Measurements from ENCODE around the gene FAM169A.
A peak's percentile ranks its signal among the peaks of the same experiment; 100 is the strongest.
"Not testable (repeated sequence)": the region's sequence is repeated elsewhere in the genome, so short reads cannot be mapped to it uniquely, and the experiment has no call there.

Gene FAM169A, protein sequence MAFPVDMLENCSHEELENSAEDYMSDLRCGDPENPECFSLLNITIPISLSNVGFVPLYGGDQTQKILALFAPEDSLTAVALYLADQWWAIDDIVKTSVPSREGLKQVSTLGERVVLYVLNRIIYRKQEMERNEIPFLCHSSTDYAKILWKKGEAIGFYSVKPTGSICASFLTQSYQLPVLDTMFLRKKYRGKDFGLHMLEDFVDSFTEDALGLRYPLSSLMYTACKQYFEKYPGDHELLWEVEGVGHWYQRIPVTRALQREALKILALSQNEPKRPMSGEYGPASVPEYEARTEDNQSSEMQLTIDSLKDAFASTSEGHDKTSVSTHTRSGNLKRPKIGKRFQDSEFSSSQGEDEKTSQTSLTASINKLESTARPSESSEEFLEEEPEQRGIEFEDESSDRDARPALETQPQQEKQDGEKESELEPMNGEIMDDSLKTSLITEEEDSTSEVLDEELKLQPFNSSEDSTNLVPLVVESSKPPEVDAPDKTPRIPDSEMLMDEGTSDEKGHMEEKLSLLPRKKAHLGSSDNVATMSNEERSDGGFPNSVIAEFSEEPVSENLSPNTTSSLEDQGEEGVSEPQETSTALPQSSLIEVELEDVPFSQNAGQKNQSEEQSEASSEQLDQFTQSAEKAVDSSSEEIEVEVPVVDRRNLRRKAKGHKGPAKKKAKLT

DNA sequence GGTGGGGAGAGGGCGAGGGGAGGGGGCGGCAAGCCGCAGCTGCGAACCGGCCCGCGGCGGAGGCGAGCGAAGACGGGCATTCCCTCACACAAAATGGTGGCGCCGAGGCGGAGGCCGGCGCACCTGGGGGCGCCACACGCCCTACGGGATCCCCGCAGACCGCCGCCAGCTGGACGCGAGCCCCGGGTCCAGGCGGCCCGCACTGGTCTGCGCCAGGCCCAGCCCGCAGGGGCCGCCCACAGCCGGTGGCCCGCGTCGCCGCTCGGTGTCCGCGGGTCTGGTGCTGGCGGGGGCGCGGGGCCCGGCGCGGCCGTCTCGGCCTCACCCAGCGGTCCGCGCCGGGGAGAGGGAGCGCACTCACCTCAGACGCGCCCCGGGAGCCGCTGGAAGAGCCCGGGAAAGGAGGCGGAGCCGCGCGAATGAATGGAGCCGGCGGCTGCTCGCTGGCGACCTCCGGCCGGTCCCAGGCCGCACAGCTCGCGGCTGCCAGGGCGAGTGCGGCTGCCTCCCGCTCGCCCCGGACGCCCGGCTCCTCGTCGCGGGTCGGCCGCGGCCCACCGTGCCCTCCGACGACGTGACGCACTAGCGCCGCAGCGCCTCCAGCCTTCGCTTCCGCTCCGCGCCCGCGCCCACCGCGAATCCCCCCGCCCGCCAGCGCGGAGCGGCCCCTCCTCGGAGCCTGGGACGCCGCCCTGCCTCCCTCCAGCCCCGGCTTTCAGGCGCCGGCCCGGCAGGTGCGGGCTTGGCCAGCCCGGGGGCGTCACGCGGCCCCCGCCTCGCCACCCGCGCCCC lies at the start of gene FAM169A:
Gene FAM169A, minus strand, starts transcription at position 584 of the 792 bp plus-strand sequence. CDS start 24,711 bp downstream, outside the sequence.
- Histone ChIP-seq H3K4me1 (ENCODE audit: control insufficient read depth, insufficient read depth, low read length) (no peaks in the 10 kb centered on the region), H3K27me3 (replicated peaks; ENCODE audit: control insufficient read depth, insufficient read depth, low read length) (peaks cover 16% of the 10 kb centered on the region), H3K9ac (ENCODE audit: low read length) (peak within 1 kb of the TSS; percentile 15), H3K36me3 (ENCODE audit: control insufficient read depth, insufficient read depth, low read length, severe bottlenecking) (no peaks in the 10 kb centered on the region), H3K4me3 (ENCODE audit: low read length) (peak within 1 kb of the TSS; percentile 74), H3K9me3 (ENCODE audit: control insufficient read depth, low read length) (no peaks in the 10 kb centered on the region)
- DNase-seq (ENCODE audit: low read depth) = peak; percentile 72

DNA sequence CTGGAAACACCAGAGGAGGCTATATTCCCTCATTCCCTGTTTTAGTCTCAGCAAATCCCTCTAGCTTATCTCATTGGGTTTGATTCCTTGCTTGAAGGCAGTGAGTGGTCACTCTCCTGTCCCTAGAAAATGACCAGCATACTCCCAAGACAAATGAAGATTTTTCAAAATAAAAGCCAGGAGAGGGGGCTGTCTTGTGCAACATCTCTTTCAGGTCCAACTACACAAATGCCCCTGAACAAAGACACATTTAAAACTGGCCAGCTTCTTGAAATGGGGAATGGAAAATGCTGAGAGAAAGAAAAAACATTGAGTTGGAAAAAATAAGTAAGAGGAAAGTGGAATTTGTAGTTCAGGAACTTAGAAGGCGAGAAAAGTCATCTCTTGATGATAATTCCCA lies 49.3 kb upstream of the FAM169A start:
- Histone ChIP-seq H3K36me3 (ENCODE audit: control insufficient read depth, insufficient read depth, low read length, severe bottlenecking) (no peaks in the 10 kb centered on the region), H3K9me3 (ENCODE audit: control insufficient read depth, low read length) (no peaks in the 10 kb centered on the region), H3K4me3 (ENCODE audit: low read length) (no peak overlapping the region), H3K4me1 (ENCODE audit: control insufficient read depth, insufficient read depth, low read length) (no peaks in the 10 kb centered on the region), H3K27me3 (replicated peaks; ENCODE audit: control insufficient read depth, insufficient read depth, low read length) (peaks cover 7% of the 10 kb centered on the region), H3K9ac (ENCODE audit: low read length) (no peak overlapping the region)
- no peak for DNase-seq (ENCODE audit: low read depth)

DNA sequence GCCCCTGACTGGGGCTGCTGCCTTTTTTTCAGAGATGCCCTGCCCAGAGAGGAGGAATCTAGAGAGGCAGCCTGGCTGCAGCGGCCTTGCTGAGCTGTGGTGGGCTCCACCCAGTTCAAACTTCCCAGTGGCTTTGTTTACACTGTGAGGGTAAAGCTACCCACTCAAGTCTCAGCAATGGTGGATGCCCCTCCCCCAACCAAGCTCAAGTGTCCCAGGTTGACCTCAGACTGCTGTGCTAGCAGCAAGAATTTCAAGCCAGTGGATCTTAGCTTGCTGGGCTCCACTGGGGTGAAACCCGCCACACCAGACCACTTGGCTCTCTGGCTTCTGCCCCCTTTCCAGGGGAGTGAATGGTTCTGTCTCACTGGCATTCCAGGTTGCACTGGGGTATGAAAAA lies 45.2 kb upstream of the FAM169A start:
- not testable (repeated sequence) for H3K9ac ChIP-seq (ENCODE audit: low read length); H3K4me1 ChIP-seq (ENCODE audit: control insufficient read depth, insufficient read depth, low read length); H3K27me3 ChIP-seq (replicated peaks; ENCODE audit: control insufficient read depth, insufficient read depth, low read length); DNase-seq (ENCODE audit: low read depth); H3K36me3 ChIP-seq (ENCODE audit: control insufficient read depth, insufficient read depth, low read length, severe bottlenecking); H3K9me3 ChIP-seq (ENCODE audit: control insufficient read depth, low read length); H3K4me3 ChIP-seq (ENCODE audit: low read length)

- not testable (repeated sequence) for H3K27me3 ChIP-seq (replicated peaks; ENCODE audit: control insufficient read depth, insufficient read depth, low read length); H3K9me3 ChIP-seq (ENCODE audit: control insufficient read depth, low read length); H3K36me3 ChIP-seq (ENCODE audit: control insufficient read depth, insufficient read depth, low read length, severe bottlenecking); H3K4me3 ChIP-seq (ENCODE audit: low read length); H3K4me1 ChIP-seq (ENCODE audit: control insufficient read depth, insufficient read depth, low read length); DNase-seq (ENCODE audit: low read depth); H3K9ac ChIP-seq (ENCODE audit: low read length)
These were observed 43.7 kb upstream of the FAM169A start for GRCh38 chr5:74909888-74910287.

DNA sequence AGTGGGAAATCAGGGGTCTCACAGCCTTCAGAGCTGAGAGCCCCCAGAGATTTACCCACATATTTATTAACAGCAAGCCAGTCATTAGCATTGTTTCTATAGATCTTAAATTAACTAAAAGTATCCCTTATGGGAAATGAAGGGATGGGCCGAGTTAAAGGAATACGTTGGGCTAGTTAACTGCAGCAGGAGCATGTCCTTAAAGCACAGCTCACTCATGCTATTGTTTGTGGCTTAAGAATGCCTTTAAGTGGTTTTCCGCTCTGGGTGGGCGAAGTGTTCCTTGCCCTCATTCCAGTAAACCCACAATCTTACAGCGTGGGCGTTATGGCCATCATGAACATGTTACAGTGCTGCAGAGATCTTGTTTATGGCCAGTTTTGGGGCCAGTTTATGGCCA lies 42.0 kb upstream of the FAM169A start:
- not testable (repeated sequence) for DNase-seq (ENCODE audit: low read depth); H3K27me3 ChIP-seq (replicated peaks; ENCODE audit: control insufficient read depth, insufficient read depth, low read length); H3K4me3 ChIP-seq (ENCODE audit: low read length); H3K9me3 ChIP-seq (ENCODE audit: control insufficient read depth, low read length); H3K4me1 ChIP-seq (ENCODE audit: control insufficient read depth, insufficient read depth, low read length); H3K9ac ChIP-seq (ENCODE audit: low read length); H3K36me3 ChIP-seq (ENCODE audit: control insufficient read depth, insufficient read depth, low read length, severe bottlenecking)

DNA sequence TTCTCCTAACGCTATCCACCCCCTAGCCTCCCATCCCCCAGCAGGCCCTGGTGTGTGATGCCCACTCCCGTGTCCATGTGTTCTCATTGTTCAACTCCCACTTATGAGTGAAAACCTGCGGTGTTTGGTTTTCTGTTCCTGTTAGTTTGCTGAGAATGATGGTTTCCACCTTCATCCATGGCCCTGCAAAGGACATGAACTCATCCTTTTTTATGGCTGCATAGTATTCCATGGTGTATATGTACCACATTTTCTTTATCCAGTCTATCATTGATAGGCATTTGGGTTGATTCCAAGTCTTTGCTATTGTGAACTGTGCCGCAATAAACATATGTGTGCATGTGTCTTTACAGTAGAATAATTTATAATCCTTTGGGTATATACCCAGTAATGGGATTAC lies 38.5 kb upstream of the FAM169A start:
- not testable (repeated sequence) for H3K4me3 ChIP-seq (ENCODE audit: low read length)

GRCh38 chr5:74903165-74903787 lies 37.1 kb upstream of the FAM169A start:
- no peak overlapping the region for H3K4me3 ChIP-seq (ENCODE audit: low read length)
- no peaks in the 10 kb centered on the region for H3K4me1 ChIP-seq (ENCODE audit: control insufficient read depth, insufficient read depth, low read length)
- no peaks in the 10 kb centered on the region for H3K9me3 ChIP-seq (ENCODE audit: control insufficient read depth, low read length)
- H3K9ac ChIP-seq (ENCODE audit: low read length) = no peak overlapping the region
- no peaks in the 10 kb centered on the region for H3K36me3 ChIP-seq (ENCODE audit: control insufficient read depth, insufficient read depth, low read length, severe bottlenecking)
- H3K27me3 ChIP-seq (replicated peaks; ENCODE audit: control insufficient read depth, insufficient read depth, low read length) = peaks cover 2% of the 10 kb centered on the region
- DNase-seq (ENCODE audit: low read depth) = no peak

More for the DNA sequence above, 38.5 kb upstream of the FAM169A start:
- H3K27me3 ChIP-seq (replicated peaks; ENCODE audit: control insufficient read depth, insufficient read depth, low read length); H3K36me3 ChIP-seq (ENCODE audit: control insufficient read depth, insufficient read depth, low read length, severe bottlenecking); H3K9ac ChIP-seq (ENCODE audit: low read length); DNase-seq (ENCODE audit: low read depth); H3K4me1 ChIP-seq (ENCODE audit: control insufficient read depth, insufficient read depth, low read length); H3K9me3 ChIP-seq (ENCODE audit: control insufficient read depth, low read length): not testable (repeated sequence)

GRCh38 chr5:74897049-74897448 lies 30.9 kb upstream of the FAM169A start:
- Histone ChIP-seq H3K27me3 (replicated peaks; ENCODE audit: control insufficient read depth, insufficient read depth, low read length) (peaks cover 8% of the 10 kb centered on the region), H3K9me3 (ENCODE audit: control insufficient read depth, low read length) (peaks cover 12% of the 10 kb centered on the region), H3K36me3 (ENCODE audit: control insufficient read depth, insufficient read depth, low read length, severe bottlenecking) (no peaks in the 10 kb centered on the region), H3K9ac (ENCODE audit: low read length) (no peak overlapping the region), H3K4me1 (ENCODE audit: control insufficient read depth, insufficient read depth, low read length) (no peaks in the 10 kb centered on the region), H3K4me3 (ENCODE audit: low read length) (no peak overlapping the region)
- DNase-seq (ENCODE audit: low read depth) = no peak

DNA sequence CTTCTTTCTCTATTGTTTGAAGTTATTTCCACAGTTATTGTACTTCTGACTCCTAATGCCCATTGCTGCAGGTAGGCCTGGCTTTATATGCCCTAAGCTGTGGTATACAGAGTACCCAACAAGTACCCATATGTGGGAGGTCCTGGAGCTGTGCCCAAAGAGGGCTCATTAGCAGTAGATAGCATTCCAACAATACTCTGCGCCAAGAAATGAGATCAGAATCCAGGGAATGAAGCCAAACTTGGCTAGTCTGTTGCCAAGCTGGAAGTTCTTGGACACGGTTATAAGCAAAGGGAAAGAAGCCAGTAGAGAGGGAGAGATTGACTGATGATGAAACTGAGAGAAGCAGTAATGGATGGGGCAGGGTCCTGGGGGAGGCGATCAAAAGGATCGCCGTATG lies 29.7 kb upstream of the FAM169A start:
- peak; percentile 78 for DNase-seq (ENCODE audit: low read depth)

GRCh38 chr5:74894351-74894750 lies 28.2 kb upstream of the FAM169A start:
- Histone ChIP-seq H3K4me1 (ENCODE audit: control insufficient read depth, insufficient read depth, low read length) (no peaks in the 10 kb centered on the region), H3K4me3 (ENCODE audit: low read length) (no peak overlapping the region), H3K9ac (ENCODE audit: low read length) (no peak overlapping the region), H3K27me3 (replicated peaks; ENCODE audit: control insufficient read depth, insufficient read depth, low read length) (peaks cover 11% of the 10 kb centered on the region), H3K36me3 (ENCODE audit: control insufficient read depth, insufficient read depth, low read length, severe bottlenecking) (no peaks in the 10 kb centered on the region), H3K9me3 (ENCODE audit: control insufficient read depth, low read length) (peaks cover 12% of the 10 kb centered on the region)
- no peak for DNase-seq (ENCODE audit: low read depth)

More for the DNA sequence above, 29.7 kb upstream of the FAM169A start:
- Histone ChIP-seq H3K4me1 (ENCODE audit: control insufficient read depth, insufficient read depth, low read length) (no peaks in the 10 kb centered on the region), H3K9me3 (ENCODE audit: control insufficient read depth, low read length) (peaks cover 12% of the 10 kb centered on the region), H3K9ac (ENCODE audit: low read length) (no peak overlapping the region), H3K4me3 (ENCODE audit: low read length) (no peak overlapping the region), H3K36me3 (ENCODE audit: control insufficient read depth, insufficient read depth, low read length, severe bottlenecking) (no peaks in the 10 kb centered on the region), H3K27me3 (replicated peaks; ENCODE audit: control insufficient read depth, insufficient read depth, low read length) (peaks cover 7% of the 10 kb centered on the region)

- no peak overlapping the region for H3K9ac ChIP-seq (ENCODE audit: low read length)
- peaks cover 12% of the 10 kb centered on the region for H3K9me3 ChIP-seq (ENCODE audit: control insufficient read depth, low read length)
- H3K36me3 ChIP-seq (ENCODE audit: control insufficient read depth, insufficient read depth, low read length, severe bottlenecking) = no peaks in the 10 kb centered on the region
- no peak overlapping the region for H3K4me3 ChIP-seq (ENCODE audit: low read length)
- no peaks in the 10 kb centered on the region for H3K4me1 ChIP-seq (ENCODE audit: control insufficient read depth, insufficient read depth, low read length)
- peaks cover 15% of the 10 kb centered on the region for H3K27me3 ChIP-seq (replicated peaks; ENCODE audit: control insufficient read depth, insufficient read depth, low read length)
- DNase-seq (ENCODE audit: low read depth) = no peak
These were observed 26.7 kb upstream of the FAM169A start for GRCh38 chr5:74892921-74893320.

Data from adipocyte (in vitro differentiated cells).